ENCODE data around the gene KRAS. TPM values are rescaled to one million over a fixed set of nuclear protein-coding genes. Genes with fewer than 3 reads are reported as not detected.
"Not testable (repeated sequence)": the region's sequence is repeated elsewhere in the genome, so short reads cannot be mapped to it uniquely, and the experiment has no call there.

Gene KRAS
- total and polyA plus RNA-seq, 2 of the 13 experiments (the other 11 are each of a cell fraction or from before 2014, with no cell fraction given) = 6.5 to 9.8 TPM

GRCh38 chr12:25293653-25294052, 42.9 kb upstream of the KRAS start:
- no peaks in the 10 kb centered on the region for H3K4me1 ChIP-seq (ENCODE audit: insufficient read depth, low read length)
- H4K20me1 ChIP-seq (ENCODE audit: insufficient read depth, low read length) = no peaks in the 10 kb centered on the region
- H3K9me3 ChIP-seq (ENCODE audit: low read length) = no peaks in the 10 kb centered on the region
- no peak overlapping the region for H3K9ac ChIP-seq (ENCODE audit: insufficient read depth, low read depth, low read length)
- ATAC-seq = no peak
- TF ChIP-seq ZBTB38 (CRISPR knock-in tag; IDR thresholded peaks at IDR 0.05) (no peak), FOXM1 (CRISPR knock-in tag; IDR thresholded peaks at IDR 0.05) (no peak), KDM4B (CRISPR knock-in tag; IDR thresholded peaks at IDR 0.05) (no peak), ZNF235 (CRISPR knock-in tag; IDR thresholded peaks at IDR 0.05; ENCODE audit: borderline replicate concordance) (no peak), STAT5B (CRISPR knock-in tag; IDR thresholded peaks at IDR 0.05) (no peak), RBAK (CRISPR knock-in tag; IDR thresholded peaks at IDR 0.05) (no peak), ZNF44 (CRISPR knock-in tag; IDR thresholded peaks at IDR 0.05) (no peak), ZNF768 (CRISPR knock-in tag; IDR thresholded peaks at IDR 0.05) (no peak), ZNF24 (IDR thresholded peaks at IDR 0.05) (no peak)
- TF ChIP-seq, protein P1, sequence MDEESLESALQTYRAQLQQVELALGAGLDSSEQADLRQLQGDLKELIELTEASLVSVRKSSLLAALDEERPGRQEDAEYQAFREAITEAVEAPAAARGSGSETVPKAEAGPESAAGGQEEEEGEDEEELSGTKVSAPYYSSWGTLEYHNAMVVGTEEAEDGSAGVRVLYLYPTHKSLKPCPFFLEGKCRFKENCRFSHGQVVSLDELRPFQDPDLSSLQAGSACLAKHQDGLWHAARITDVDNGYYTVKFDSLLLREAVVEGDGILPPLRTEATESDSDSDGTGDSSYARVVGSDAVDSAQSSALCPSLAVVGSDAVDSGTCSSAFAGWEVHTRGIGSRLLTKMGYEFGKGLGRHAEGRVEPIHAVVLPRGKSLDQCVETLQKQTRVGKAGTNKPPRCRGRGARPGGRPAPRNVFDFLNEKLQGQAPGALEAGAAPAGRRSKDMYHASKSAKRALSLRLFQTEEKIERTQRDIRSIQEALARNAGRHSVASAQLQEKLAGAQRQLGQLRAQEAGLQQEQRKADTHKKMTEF (CRISPR knock-in tag; IDR thresholded peaks at IDR 0.05) = no peak
- H3K27ac ChIP-seq (ENCODE audit: extremely low read length, insufficient read depth, low read length) = no peak overlapping the region
- ChIA-PET POLR2A (no interaction called here), CTCF (ENCODE audit: low intra/inter-chr PET ratio, low total read pairs) (no interaction called here)
- no peak overlapping the region for H2AFZ ChIP-seq (ENCODE audit: low read length)
- no peak for DNase-seq (ENCODE audit: low spot score)
- in situ Hi-C loops (cut with HindIII; ENCODE audit: extremely low pct_ligation_motif_present, low pct_unique_long_range_greater_than_20kb) = no loop called here
- no peak overlapping the region for H3K4me2 ChIP-seq (ENCODE audit: low read depth, low read length)
- intact Hi-C loops (cut with micrococcal nuclease; ENCODE audit: unreplicated experiment) = loop anchor here (5.0 kb wide), 1 partner anchor 49 kb away; no protein-coding TSS in a partner anchor
- no peaks in the 10 kb centered on the region for H3K36me3 ChIP-seq (replicated peaks in 1 of 2; ENCODE audit: control insufficient read depth in 1 of 2, insufficient read depth in 2 of 2, low read length in 2 of 2)
- 21% methylated on average over 2 of the region's 2 CpGs for WGBS (ENCODE audit: low lambda C conversion rate)
- peaks cover 1 to 3% of the 10 kb centered on the region in 2 experiments; a peak in 2 of 5 replicates for H3K27me3 ChIP-seq (ENCODE audit: control insufficient read depth in 1 of 2, insufficient read depth in 2 of 2, low read length in 2 of 2)
- H3K4me3 ChIP-seq (replicated peaks in 1 of 3; ENCODE audit: insufficient read depth in 1 of 3, low read depth in 2 of 3, low read length in 3 of 3) = no peak overlapping the region
- FAIRE-seq = no peak
- BruUV-seq (replicated peaks) = no TSS peak
- H3K79me2 ChIP-seq (ENCODE audit: insufficient read depth, low read length) = no peaks in the 10 kb centered on the region

- H3K4me2 ChIP-seq (ENCODE audit: low read depth, low read length); H3K4me1 ChIP-seq (ENCODE audit: insufficient read depth, low read length); ATAC-seq; FAIRE-seq; H3K4me3 ChIP-seq (replicated peaks in 1 of 3; ENCODE audit: insufficient read depth in 1 of 3, low read depth in 2 of 3, low read length in 3 of 3); BruUV-seq (replicated peaks); DNase-seq (ENCODE audit: low spot score); CTCF ChIA-PET (ENCODE audit: low intra/inter-chr PET ratio, low total read pairs); H3K27me3 ChIP-seq (ENCODE audit: control insufficient read depth in 1 of 2, insufficient read depth in 2 of 2, low read length in 2 of 2); POLR2A ChIA-PET; H3K36me3 ChIP-seq (replicated peaks in 1 of 2; ENCODE audit: control insufficient read depth in 1 of 2, insufficient read depth in 2 of 2, low read length in 2 of 2); in situ Hi-C loops (cut with HindIII; ENCODE audit: extremely low pct_ligation_motif_present, low pct_unique_long_range_greater_than_20kb); H3K27ac ChIP-seq (ENCODE audit: extremely low read length, insufficient read depth, low read length); H2AFZ ChIP-seq (ENCODE audit: low read length); H3K9ac ChIP-seq (ENCODE audit: insufficient read depth, low read depth, low read length); H3K79me2 ChIP-seq (ENCODE audit: insufficient read depth, low read length); H3K9me3 ChIP-seq (ENCODE audit: low read length); H4K20me1 ChIP-seq (ENCODE audit: insufficient read depth, low read length): not testable (repeated sequence)
- intact Hi-C loops (cut with micrococcal nuclease; ENCODE audit: unreplicated experiment) = loop anchor here (5.0 kb wide), 1 partner anchor 49 kb away; no protein-coding TSS in a partner anchor
- WGBS (ENCODE audit: low lambda C conversion rate) = 46% methylated on average over 5 of the region's 5 CpGs
Observed at GRCh38 chr12:25292810-25293221, 42.1 kb upstream of the KRAS start.
